GM19395 (cell line): ENCODE measurements around the gene ANO8.

ENCODE experiments used
- ATAC-seq: cut with Tn5 transposase; IDR thresholded peaks from one replicate; pipeline ENCODE4 v1.9.1; 2021; ENCODE audit warnings: mild to moderate bottlenecking, moderate library complexity; ENCODE audit not compliant: unreplicated experiment

The ANO8 gene

DNA sequence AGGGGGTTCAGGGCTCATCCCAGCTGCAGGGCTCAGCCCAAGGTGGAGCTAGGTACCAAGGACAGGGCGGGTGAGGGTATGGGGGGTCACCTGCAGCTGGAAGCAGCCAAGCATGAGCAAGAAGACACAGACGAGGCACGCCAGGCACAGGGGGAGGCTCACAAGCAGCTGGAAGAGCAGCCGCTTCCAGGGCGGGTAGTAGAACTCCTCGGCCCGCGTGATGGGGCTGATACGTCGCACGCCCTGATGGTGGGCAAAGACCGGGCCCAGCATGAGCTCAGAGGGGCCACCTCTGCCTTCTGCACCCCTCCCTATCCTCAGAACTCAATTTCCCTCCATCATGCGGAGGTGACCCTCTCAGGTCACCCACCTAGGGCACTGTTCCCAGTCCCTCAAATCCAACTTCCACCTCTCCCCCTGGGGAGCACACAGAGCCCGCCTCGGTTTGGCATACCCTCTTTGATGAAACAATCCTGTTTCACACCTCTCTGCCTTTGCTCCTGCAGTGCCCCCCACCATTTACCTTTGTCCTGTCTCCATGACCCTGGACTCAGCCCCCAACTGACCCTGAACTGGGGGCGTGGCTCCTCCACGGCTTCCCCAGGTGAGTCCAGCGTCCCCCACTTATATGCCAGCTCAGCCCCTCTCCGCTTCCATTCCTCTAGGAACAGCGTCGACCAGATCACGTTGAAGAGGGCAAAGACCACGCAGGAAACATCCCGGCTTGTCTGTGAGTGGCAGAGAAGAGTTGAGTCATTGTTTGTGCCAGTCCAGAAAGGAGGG lies 4.2 kb downstream of the ANO8 start:
- no peak for ATAC-seq

DNA sequence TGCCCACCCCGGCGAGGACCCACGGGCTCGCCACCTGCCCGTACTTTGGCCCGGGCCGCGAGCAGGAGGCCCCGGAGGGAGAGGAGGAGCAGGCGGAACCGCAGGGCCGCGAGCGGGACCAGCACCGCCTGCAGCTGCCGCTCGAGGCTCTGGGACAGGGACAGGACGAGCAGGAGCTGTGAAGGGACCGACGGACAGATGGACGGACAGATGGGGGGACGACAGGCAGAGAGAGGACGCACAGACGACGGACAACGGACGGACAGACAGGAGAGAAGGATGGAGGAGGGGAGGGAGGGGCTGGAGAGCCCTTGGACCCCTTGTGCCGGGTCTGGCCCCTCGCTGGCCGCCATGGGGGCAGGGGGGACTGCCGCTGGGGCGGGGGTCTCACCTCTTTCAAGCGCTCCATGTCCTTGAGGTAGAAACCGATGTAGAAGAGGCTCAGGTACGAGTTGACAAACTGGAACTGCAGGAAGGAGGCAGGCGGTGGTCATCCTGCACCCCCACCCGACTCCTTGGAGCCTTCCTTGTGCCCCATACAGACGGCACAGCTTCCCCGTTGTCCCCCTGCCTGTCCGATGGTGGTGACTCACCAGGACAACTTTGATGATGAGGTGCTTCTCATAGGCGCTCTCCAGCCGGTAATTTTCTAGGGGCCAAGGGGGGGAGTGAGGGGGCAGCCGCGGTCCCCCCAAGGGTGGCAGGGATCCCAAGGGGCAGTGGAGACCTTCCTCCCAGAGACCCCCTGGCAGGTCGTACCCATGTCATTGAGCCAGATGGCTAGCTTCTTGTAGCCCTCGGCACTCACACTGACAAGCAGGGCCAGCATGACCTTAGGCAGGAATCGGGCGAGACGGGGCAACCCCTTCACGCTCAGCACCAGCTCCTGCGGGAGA lies 5.0 kb downstream of the ANO8 start:
- ATAC-seq, result no peak

GRCh38 chr19:17328517-17329365 lies 5.9 kb downstream of the ANO8 start:
- ATAC-seq, result no peak

- no peak for ATAC-seq
Measured at GRCh38 chr19:17327654-17328516, 6.8 kb downstream of the ANO8 start.

DNA sequence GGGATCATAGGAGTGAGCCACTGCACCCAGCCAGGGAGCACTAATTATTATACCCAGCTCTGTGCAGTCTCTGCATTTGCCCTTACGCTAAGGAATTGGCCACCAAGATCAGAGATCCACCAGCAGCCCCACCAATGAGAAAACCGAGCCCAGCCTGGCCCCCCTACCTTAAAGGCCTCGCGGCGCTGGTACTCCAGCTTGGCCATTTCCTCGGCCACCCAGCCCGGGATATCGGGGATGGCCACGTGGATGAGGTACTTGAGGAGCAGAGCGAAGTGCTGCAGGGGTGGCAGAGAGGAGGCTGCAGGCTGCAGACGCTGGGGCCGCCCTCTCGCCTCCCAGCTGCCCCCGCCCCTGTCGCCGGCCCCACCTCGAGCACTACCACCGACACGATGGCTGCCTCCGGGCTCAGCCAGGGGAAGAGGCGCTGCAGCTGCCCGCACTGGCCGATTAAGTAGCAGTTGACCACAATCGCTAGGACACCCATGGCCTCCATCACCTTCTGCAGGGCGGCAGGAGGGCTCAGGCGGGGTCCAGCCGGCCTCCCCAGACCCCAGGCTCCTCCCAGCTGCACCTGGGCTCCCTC lies 7.5 kb downstream of the ANO8 start:
- ATAC-seq, result no peak

GRCh38 chr19:17326595-17326966 lies 8.1 kb downstream of the ANO8 start:
- no peak for ATAC-seq

DNA sequence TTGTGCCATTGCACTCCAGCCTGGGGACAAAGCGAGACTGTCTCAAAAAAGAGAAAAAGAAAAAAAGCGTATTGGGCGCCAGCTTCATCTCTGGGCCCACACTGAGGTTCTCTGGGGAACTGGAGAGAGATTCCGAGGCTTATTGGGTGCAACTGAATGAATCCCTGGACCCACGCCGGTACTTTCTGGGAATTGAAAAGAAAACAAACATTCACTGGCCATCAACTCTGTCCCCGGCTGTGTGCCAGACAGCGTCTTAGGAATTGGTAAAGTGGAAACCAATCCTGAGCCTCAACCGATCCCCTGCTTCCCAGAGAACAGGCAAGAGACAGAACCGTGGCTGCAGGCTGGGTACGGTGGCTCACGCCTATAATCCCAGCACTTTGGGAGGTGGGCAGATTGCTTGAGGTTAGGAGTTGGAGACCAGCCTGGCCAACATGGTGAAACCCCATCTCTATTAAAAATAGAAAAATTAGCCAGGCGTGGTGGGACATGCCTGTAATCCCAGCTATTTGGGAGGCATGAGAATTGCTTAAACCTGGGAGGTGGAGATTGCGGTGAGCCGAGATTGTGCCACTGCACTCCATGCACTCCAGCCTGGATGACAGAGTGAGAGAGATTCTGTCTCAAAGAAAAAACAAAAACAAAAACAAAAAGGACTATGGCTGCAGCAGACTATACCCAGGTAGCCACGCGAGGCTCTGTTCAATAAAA lies 8.6 kb downstream of the ANO8 start:
- ATAC-seq, result no peak

DNA sequence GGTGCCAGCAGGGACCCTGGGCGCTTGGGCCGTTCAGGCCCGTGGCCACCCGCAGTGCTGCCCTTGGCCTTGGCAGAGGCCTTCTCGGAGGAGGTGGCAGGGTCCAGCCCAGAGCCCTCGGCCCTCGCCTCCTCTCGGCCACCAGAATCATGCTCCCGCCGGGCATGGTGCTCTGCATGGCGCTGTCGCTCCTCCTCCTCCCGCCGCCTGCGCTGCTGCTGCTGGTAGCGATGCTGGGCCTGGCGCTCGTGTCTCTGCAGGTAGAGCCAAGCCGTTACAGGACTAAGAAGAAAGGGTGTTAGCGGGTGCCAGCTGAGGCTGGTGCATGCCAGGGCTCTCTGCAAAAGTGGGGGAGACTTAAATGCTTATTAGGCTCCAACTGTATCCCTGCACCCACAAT lies 9.5 kb downstream of the ANO8 start:
- ATAC-seq, result no peak

DNA sequence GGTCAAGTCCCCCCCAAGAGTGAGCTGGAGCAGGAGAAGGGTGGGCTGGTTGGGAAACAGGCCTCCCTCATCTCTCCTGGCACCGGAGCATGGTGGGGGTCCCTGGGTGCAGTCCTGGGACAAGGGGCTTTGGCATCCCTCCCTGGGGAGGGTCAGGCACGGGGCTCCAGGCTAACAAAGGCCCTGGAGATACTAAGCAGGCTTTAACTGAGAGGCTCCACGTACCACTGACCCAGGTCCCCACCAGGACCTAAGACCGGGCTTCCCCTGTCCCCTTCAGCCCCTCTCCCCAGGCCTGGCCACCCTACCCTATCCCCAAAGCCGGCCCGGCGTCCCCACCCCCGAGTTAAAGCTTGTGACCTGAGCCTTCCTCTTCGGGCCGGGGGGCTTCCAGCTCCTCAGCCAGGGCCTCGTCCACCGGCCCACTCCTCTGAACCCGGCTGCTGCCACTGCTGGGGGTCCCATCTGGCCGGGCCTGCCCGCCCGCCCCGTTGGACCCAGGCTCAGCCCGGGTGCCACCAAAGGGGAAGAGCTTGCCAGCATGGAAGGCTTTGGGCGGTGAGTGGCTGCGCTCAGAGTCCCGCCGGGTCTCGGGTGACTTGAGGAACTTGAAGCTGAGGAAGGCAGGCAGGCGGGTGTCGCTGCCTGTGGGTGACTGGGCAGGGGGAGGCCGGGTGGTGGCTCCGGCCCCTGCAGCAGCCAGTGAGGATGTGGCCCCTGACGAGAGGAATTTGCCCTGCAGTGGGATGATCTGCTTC lies 10.1 kb downstream of the ANO8 start:
- ATAC-seq, result no peak

GRCh38 chr19:17323964-17324332 lies 10.7 kb downstream of the ANO8 start:
- ATAC-seq, result no peak

GRCh38 chr19:17323300-17323963 lies 11.2 kb downstream of the ANO8 start:
- no peak for ATAC-seq

DNA sequence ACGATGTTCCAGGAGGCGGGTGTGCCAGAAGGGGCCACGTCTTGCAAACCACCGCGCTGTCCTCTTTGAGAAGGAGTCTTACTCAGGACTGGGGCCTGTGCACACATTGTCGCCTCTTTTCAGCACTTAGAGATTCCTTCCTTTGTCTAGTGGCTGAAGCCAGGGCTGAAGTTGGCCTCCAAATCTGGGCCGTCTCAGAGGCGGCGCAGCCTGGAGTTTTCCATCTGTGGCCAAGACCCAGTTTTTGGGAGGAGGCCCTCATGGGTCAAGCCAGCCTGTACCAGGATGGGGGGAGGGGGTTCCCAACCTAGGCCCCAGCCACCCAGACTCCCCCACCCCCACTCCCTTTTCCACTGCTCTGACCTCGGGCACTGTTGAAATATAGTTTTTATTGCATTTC lies 11.8 kb downstream of the ANO8 start:
- ATAC-seq, result no peak

GRCh38 chr19:17321655-17322489 lies 12.8 kb downstream of the ANO8 start:
- no peak for ATAC-seq

- ATAC-seq, result no peak
Measured at GRCh38 chr19:17320435-17320834, 14.2 kb downstream of the ANO8 start.

DNA sequence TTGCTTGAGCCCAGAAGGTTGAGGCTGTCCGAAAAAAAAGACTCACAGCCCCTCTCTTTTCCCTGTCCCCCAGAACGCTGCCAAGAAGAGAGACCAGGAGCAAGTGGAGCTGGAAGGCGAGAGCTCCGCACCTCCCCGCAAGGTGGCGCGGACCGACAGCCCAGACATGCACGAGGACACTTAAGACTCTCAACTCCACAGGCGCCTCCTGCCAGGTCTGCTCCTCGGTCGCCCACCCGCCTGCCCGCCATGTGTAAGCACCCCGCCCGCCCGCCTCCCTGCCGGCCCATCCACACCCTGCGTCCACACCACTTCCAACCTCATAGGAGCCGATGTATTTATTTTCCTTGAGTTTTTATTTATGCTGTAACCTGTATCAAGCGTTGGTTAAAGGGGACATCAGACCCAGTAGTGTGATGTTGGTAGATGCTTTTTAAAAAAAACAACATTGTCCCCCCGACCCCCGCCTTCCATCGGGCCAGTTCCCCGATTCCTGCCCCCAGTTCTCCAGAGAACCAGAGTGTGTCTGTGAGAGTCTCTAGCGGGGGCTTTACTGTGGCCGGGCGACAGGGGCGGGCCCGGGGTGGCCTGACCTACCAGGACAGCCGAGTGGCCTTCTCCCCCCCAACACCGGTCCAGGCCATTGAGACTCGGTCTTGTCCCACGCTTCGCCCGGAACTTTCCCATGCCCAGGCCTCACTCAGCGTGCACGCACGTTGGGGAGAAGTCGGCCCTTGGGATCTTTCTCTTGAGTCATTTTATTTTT lies 15.0 kb downstream of the ANO8 start:
- ATAC-seq, result no peak

- ATAC-seq, result no peak
Measured at GRCh38 chr19:17318966-17319365, 15.7 kb downstream of the ANO8 start.
